A549 (cell line): ENCODE results near the gene PPP1R3E. TPM values are rescaled to one million over a fixed set of nuclear protein-coding genes. Genes with fewer than 3 reads are reported as not detected.

Source experiments
- ATAC-seq, 2 experiments: fragments of 200-7000 bp in 1 of 2; fragments of >200 bp in 1 of 2; cut with Nextera tagmentation in 1 of 2; cut with Tn5 transposase in 1 of 2; 3 replicates each; pipeline versions ENCODE4 v1.8.0 to v1.9.1; 2018 to 2020; ENCODE audit warnings: mild to moderate bottlenecking in 1 of 2, moderate library complexity in 1 of 2
- CTCF ChIA-PET: fragments of 300-600 bp; sonication (Branson Sonifier 250); formaldehyde crosslinking; extraction: SDS; loops from one replicate; lab custom pipeline; 2021; ENCODE audit warnings: antibody characterized with exemption, inconsistent platforms; lab: Yijun Ruan, JAX
- POLR2A ChIA-PET: fragments of 350-600 bp; formaldehyde crosslinking; extraction: SDS; loops from one replicate; lab custom pipeline; 2021; ENCODE audit warnings: antibody characterized with exemption, inconsistent platforms; lab: Yijun Ruan, JAX
- DNase-seq, 2 experiments: peaks; one replicate each; pipeline versions ENCODE4 v3.0.0 to v3.0.0-alpha.2; 2011 to 2016; ENCODE audit warnings: low read depth in 1 of 2, low spot score in 1 of 2
- FAIRE-seq: peaks from 2 replicates; lab custom pipeline; 2011; peaks lifted over from hg19 to GRCh38; lab: Jason Lieb, UNC
- H3K27ac ChIP-seq, 2 experiments: fragments of >200 bp; sonication (Bioruptor Twin); formaldehyde crosslinking; 3 replicates each; pipeline ENCODE4 v1.5.1; 2016 to 2017
- H3K4me1 ChIP-seq: fragments of >200 bp; sonication (Bioruptor Twin); formaldehyde crosslinking; 3 replicates; pipeline ENCODE4 v1.6.1; 2016
- H3K4me2 ChIP-seq: fragments of >200 bp; sonication (Bioruptor Twin); formaldehyde crosslinking; 3 replicates; pipeline ENCODE4 v1.6.1; 2016
- H3K4me3 ChIP-seq: fragments of >200 bp; sonication (Bioruptor Twin); formaldehyde crosslinking; 3 replicates; pipeline ENCODE4 v1.5.1; 2016
- H3K9me3 ChIP-seq: fragments of >200 bp; sonication (Bioruptor Twin); formaldehyde crosslinking; 3 replicates; pipeline ENCODE4 v1.6.1; 2016
- BHLHE40 ChIP-seq: IDR thresholded peaks from 2 replicates; pipeline ENCODE4 v1.6.1; 2012; ENCODE audit warnings: low read depth, low read length, inconsistent platforms
- CBX2 ChIP-seq: fragments of 200-600 bp; sonication (generic); IDR thresholded peaks from 2 replicates; pipeline ENCODE4 v1.6.1; 2016; ENCODE audit warnings: low read depth, mild to moderate bottlenecking, borderline replicate concordance
- EHMT2 ChIP-seq: fragments of 200-600 bp; sonication (generic); IDR thresholded peaks from 2 replicates; pipeline ENCODE4 v1.6.1; 2016; ENCODE audit warnings: antibody characterized with exemption, low read depth, mild to moderate bottlenecking, moderate library complexity
- FOSB ChIP-seq: fragments of 250-450 bp; sonication (Bioruptor Pico); IDR thresholded peaks from 2 replicates; pipeline ENCODE4 v1.5.0; 2020; ENCODE audit warnings: mild to moderate bottlenecking, moderate library complexity
- FOXS1 ChIP-seq: fragments of 250-450 bp; sonication (Bioruptor Pico); IDR thresholded peaks from 2 replicates; pipeline ENCODE4 v1.5.0; 2020; ENCODE audit warnings: mild to moderate bottlenecking, moderate library complexity
- HES2 ChIP-seq: fragments of >200 bp; sonication (Bioruptor Twin); formaldehyde crosslinking; IDR thresholded peaks from 2 replicates; pipeline ENCODE4 v1.6.1; 2016
- JUNB ChIP-seq: fragments of >200 bp; sonication (Bioruptor Twin); formaldehyde crosslinking; IDR thresholded peaks from 2 replicates; pipeline ENCODE4 v1.6.1; 2016
- KDM5A ChIP-seq: fragments of 200-600 bp; sonication (generic); IDR thresholded peaks from 2 replicates; pipeline ENCODE4 v1.6.1; 2016; ENCODE audit warnings: antibody characterized with exemption, mild to moderate bottlenecking
- MAFK ChIP-seq: fragments of 450-650 bp; IDR thresholded peaks from 2 replicates; pipeline ENCODE4 v1.6.1; 2014; ENCODE audit not compliant: partially characterized antibody
- NPAS2 ChIP-seq: fragments of 250-450 bp; sonication (Bioruptor Pico); IDR thresholded peaks from 2 replicates; pipeline ENCODE4 v1.8.0; 2022; ENCODE audit warnings: mild to moderate bottlenecking, moderate library complexity, borderline replicate concordance
- PBX3 ChIP-seq: IDR thresholded peaks from 2 replicates; pipeline ENCODE4 v1.6.1; 2012
- POLR2A ChIP-seq: IDR thresholded peaks from 2 replicates; pipeline ENCODE4 v1.6.1; 2012; ENCODE audit warnings: mild to moderate bottlenecking, low read length
- POLR2AphosphoS2 ChIP-seq: conservative IDR thresholded peaks from 2 replicates; pipeline ENCODE4 v1.6.1; 2012; ENCODE audit warnings: low read length, improper control_type of control experiment, inconsistent platforms
- RAD21 ChIP-seq, 2 experiments: fragments of >200 bp in 1 of 2; sonication (Bioruptor Twin) in 1 of 2; formaldehyde crosslinking in 1 of 2; IDR thresholded peaks in 1 of 2; conservative IDR thresholded peaks in 1 of 2; 2 replicates in 1 of 2; 3 replicates in 1 of 2; pipeline ENCODE4 v1.6.1; 2012 to 2018; ENCODE audit warnings: inconsistent platforms in 1 of 2
- REST ChIP-seq: fragments of 200-600 bp; sonication (generic); IDR thresholded peaks from 2 replicates; pipeline ENCODE4 v1.6.1; 2016; ENCODE audit warnings: antibody characterized with exemption, mild to moderate bottlenecking, moderate library complexity
- SMC3 ChIP-seq: fragments of >200 bp; sonication (Bioruptor Twin); formaldehyde crosslinking; IDR thresholded peaks from 3 replicates; pipeline ENCODE4 v1.6.1; 2018; ENCODE audit warnings: inconsistent platforms
- USF2 ChIP-seq: fragments of 450-650 bp; IDR thresholded peaks from 2 replicates; pipeline ENCODE4 v1.6.1; 2014; ENCODE audit warnings: antibody characterized with exemption
- ZC3H11A ChIP-seq: fragments of 450-650 bp; IDR thresholded peaks from 2 replicates; pipeline ENCODE4 v1.6.1; 2014; ENCODE audit warnings: antibody characterized with exemption, mild to moderate bottlenecking
- WGBS: methylation state at CpG from one replicate; pipeline ENCODE4 v1.1.6; 2017; ENCODE audit errors: missing lambda C conversion rate; 5-methylcytosine and 5-hydroxymethylcytosine counted together
- polyA plus RNA-seq, 4 experiments: library from polyadenylated mRNA; depleted of rRNA in 3 of 4; stranded (reverse); fragments of >200 nt; fragmentation: RNase III in 1 of 4; extraction: RNeasy Plus Mini Kit Qiagen cat#74134 plus additional on column Dnase treatment in 1 of 4; gene quantifications; 2 replicates in 3 of 4; 3 replicates in 1 of 4; pipeline ENCODE4 v1.2.3, GENCODE V29; 2011 to 2017

Gene PPP1R3E
- polyA plus RNA-seq, 2 of the 4 experiments (the other 2 are of a cell fraction) = 7.5 to 11.1 TPM

GRCh38 chr14:23299211-23299957, 3.3 kb downstream of the PPP1R3E start (continued):
- TF ChIP-seq USF2 (no peak), POLR2AphosphoS2 (no peak), FOSB (no peak), PBX3 (no peak), FOXS1 (CRISPR knock-in tag) (no peak), BHLHE40 (no peak), JUNB (no peak), HES2 (no peak), ZC3H11A (no peak), MAFK (no peak), SMC3 (peak; percentile 38)

GRCh38 chr14:23297611-23298277, 4.9 kb downstream of the PPP1R3E start:
- Histone ChIP-seq H3K9me3 (no peaks in the 10 kb centered on the region), H3K4me2 (no peak overlapping the region), H3K4me3 (no peak overlapping the region), H3K27ac (no peak overlapping the region), H3K4me1 (peaks cover 10% of the 10 kb centered on the region; the same call in 2 of the 3 replicates)
- ChIA-PET POLR2A (interaction anchor here (0.5 to 2.2 kb wide), 2 partner anchors 9 to 109 kb away, joined by 3 to 8 read pairs; partner anchors contain the start of gene BCL2L2), CTCF (interaction anchor here (1.0 to 12.8 kb wide), 8 partner anchors 11 to 178 kb away, joined by 3 to 254 read pairs (median 4); partner anchors contain the start of genes CEBPE and HOMEZ)
- no peak for DNase-seq
- no peak for FAIRE-seq
- ATAC-seq = no peak
- TF ChIP-seq CBX2 = no peak
- no peak for TF ChIP-seq KDM5A
- TF ChIP-seq EHMT2 = no peak
- no peak for TF ChIP-seq JUNB
- TF ChIP-seq NPAS2 (CRISPR knock-in tag) = no peak
- no peak for TF ChIP-seq REST
- TF ChIP-seq RAD21 (conservative IDR thresholded peaks at IDR 0.05 in 1 of 2, IDR thresholded peaks at IDR 0.05 in 1 of 2) = no peak
- no peak for TF ChIP-seq POLR2A
- 95% methylated on average over 7 of the region's 7 CpGs for WGBS
